GM12878 (cell line): Measurements from ENCODE around the gene SH2D3A. TPM values are rescaled to one million over a fixed set of nuclear protein-coding genes. Genes with fewer than 3 reads are reported as not detected.
A peak's percentile ranks its signal among the peaks of the same experiment; 100 is the strongest.

Experiments used
- ATAC-seq: fragments of 200-7000 bp; cut with Tn5 transposase; 3 replicates; pipeline ENCODE4 v1.9.1; 2020; ENCODE audit warnings: mild to moderate bottlenecking, moderate library complexity
- BruUV-seq: library from RNA; stranded (reverse); fragments of 400-500 nt; replicated peaks from 2 replicates; lab custom pipeline; 2021; lab: Mats Ljungman, UMichigan
- CTCF ChIA-PET: fragments of 300-600 bp; sonication (Branson Sonifier 250); formaldehyde crosslinking; extraction: SDS; loops from one replicate; lab custom pipeline; 2021; ENCODE audit warnings: inconsistent platforms; lab: Yijun Ruan, JAX
- POLR2A ChIA-PET: fragments of 350-600 bp; formaldehyde crosslinking; extraction: SDS; loops from one replicate; lab custom pipeline; 2021; ENCODE audit warnings: inconsistent platforms; lab: Charles Lee
- RAD21 ChIA-PET: fragments of 300-600 bp; sonication (Branson Sonifier 250); formaldehyde crosslinking; loops from one replicate; lab custom pipeline; 2023; ENCODE audit warnings: antibody characterized with exemption; ENCODE audit not compliant: unreplicated experiment; lab: Charles Lee
- SMC1A ChIA-PET: fragments of 300-600 bp; sonication (Branson Sonifier 250); formaldehyde crosslinking; loops from one replicate; lab custom pipeline; 2023; ENCODE audit not compliant: unreplicated experiment, uncharacterized antibody; lab: Charles Lee
- DNase-seq: peaks from one replicate; pipeline ENCODE4 v3.0.0-alpha.2; 2011; ENCODE audit warnings: low read depth, low spot score
- FAIRE-seq: peaks from 3 replicates; lab custom pipeline; 2011; peaks lifted over from hg19 to GRCh38; lab: Jason Lieb, UNC
- H2AFZ ChIP-seq: 2 replicates; pipeline ENCODE4 v1.6.0; 2011; ENCODE audit warnings: low read depth, low read length, control low read depth; ENCODE audit not compliant: control insufficient read depth
- H3K27ac ChIP-seq: 2 replicates; pipeline ENCODE4 v1.5.1; 2011; ENCODE audit warnings: control low read depth; ENCODE audit not compliant: control insufficient read depth, insufficient read depth
- H3K27me3 ChIP-seq, 2 experiments: replicated peaks in 1 of 2; 2 replicates each; pipeline versions ENCODE4 v1.6.0 to v1.6.1; 2011; ENCODE audit warnings: low read length in 1 of 2; ENCODE audit not compliant: control insufficient read depth in 2 of 2, insufficient read depth in 2 of 2
- H3K36me3 ChIP-seq, 2 experiments: 2 replicates each; pipeline ENCODE4 v1.5.1; 2011; ENCODE audit warnings: low read length in 1 of 2; ENCODE audit not compliant: control insufficient read depth in 2 of 2, insufficient read depth in 2 of 2
- H3K4me1 ChIP-seq: 2 replicates; pipeline ENCODE4 v1.6.1; 2011; ENCODE audit warnings: mild to moderate bottlenecking, low read length, moderate library complexity, mixed read lengths; ENCODE audit not compliant: control insufficient read depth, insufficient read depth
- H3K4me2 ChIP-seq: 2 replicates; pipeline ENCODE4 v1.6.0; 2011; ENCODE audit warnings: control low read depth; ENCODE audit not compliant: control insufficient read depth, insufficient read depth
- H3K4me3 ChIP-seq: fragments of 200-600 bp; sonication (generic); 2 replicates; pipeline ENCODE4 v1.5.1; 2016
- H3K79me2 ChIP-seq: 2 replicates; pipeline ENCODE4 v1.6.0; 2011; ENCODE audit warnings: low read length; ENCODE audit not compliant: control insufficient read depth, insufficient read depth
- H3K9ac ChIP-seq: 2 replicates; pipeline ENCODE4 v1.8.0; 2011; ENCODE audit warnings: low read length, control low read depth, mixed read lengths; ENCODE audit not compliant: control insufficient read depth, insufficient read depth
- H3K9me3 ChIP-seq: replicated peaks from 3 replicates; pipeline ENCODE4 v1.5.1; 2011; ENCODE audit warnings: mild to moderate bottlenecking, low read length; ENCODE audit not compliant: control insufficient read depth, insufficient read depth
- H4K20me1 ChIP-seq: 2 replicates; pipeline ENCODE4 v1.6.0; 2011; ENCODE audit not compliant: control insufficient read depth, insufficient read depth
- CEBPB ChIP-seq, 2 experiments: fragments of 150-350 bp in 1 of 2; IDR thresholded peaks; 2 replicates each; pipeline ENCODE4 v1.6.1; 2012 to 2014; ENCODE audit warnings: low read depth in 2 of 2, low read length in 2 of 2, borderline replicate concordance in 1 of 2, inconsistent platforms in 1 of 2
- MYC ChIP-seq: IDR thresholded peaks from 2 replicates; pipeline ENCODE4 v1.6.1; 2011; ENCODE audit warnings: mild to moderate bottlenecking, low read length, moderate library complexity, inconsistent platforms; ENCODE audit not compliant: insufficient read depth, insufficient replicate concordance, insufficient read length, severe bottlenecking
- NFYB ChIP-seq: IDR thresholded peaks from 2 replicates; pipeline ENCODE4 v1.6.1; 2011; ENCODE audit warnings: low read depth, mild to moderate bottlenecking, low read length, improper control_type of control experiment, moderate library complexity; ENCODE audit not compliant: insufficient read depth
- POLR2AphosphoS2 ChIP-seq: IDR thresholded peaks from 2 replicates; pipeline ENCODE4 v1.6.1; 2011; ENCODE audit warnings: low read depth, mild to moderate bottlenecking, low read length, improper control_type of control experiment, moderate library complexity
- STAT3 ChIP-seq: IDR thresholded peaks from 2 replicates; pipeline ENCODE4 v1.6.1; 2011; ENCODE audit warnings: low read depth, low read length, improper control_type of control experiment
- WGBS: methylation state at CpG from one replicate; pipeline ENCODE4 v1.1.6; 2016; ENCODE audit warnings: low lambda C conversion rate; ENCODE audit not compliant: insufficient replicate concordance, insufficient coverage; ENCODE audit errors: missing lambda C conversion rate; 5-methylcytosine and 5-hydroxymethylcytosine counted together
- in situ Hi-C: fragments of 300-500 bp; cut with MboI; formaldehyde crosslinking; loops from 9 replicates; pipeline ENCODE4 v1.14.3; 2018; ENCODE audit warnings: mixed read lengths
- intact Hi-C: fragments of 100-400 bp; cut with micrococcal nuclease; formaldehyde crosslinking; loops from one replicate; pipeline ENCODE4 v1.14.2; 2022; ENCODE audit not compliant: unreplicated experiment
- polyA plus RNA-seq, 11 experiments: library from polyadenylated mRNA; depleted of rRNA in 4 of 11; unstranded in 6 of 11; stranded (reverse) in 5 of 11; fragments of >200 nt; fragmentation: Nextera tagmentation in 4 of 11; fragmentation: Illumina TruSeq in 1 of 11; extraction: Ambion mirVana in 4 of 11; extraction: Trizol in 1 of 11; gene quantifications; 1 replicate in 1 of 11; 2 replicates in 10 of 11; pipeline versions ENCODE4 v1.2.1 to v1.2.3, GENCODE V29; 2011 to 2016; ENCODE audit warnings: inconsistent platforms in 2 of 11, missing spikeins in 2 of 11, low read depth in 1 of 11
- total RNA-seq, 4 experiments: library from RNA; depleted of rRNA in 3 of 4; stranded (reverse); fragments of >200 nt in 3 of 4; fragmentation: Illumina TruSeq in 1 of 4; extraction: Trizol in 1 of 4; gene quantifications; 2 replicates each; pipeline versions ENCODE4 v1.2.1 to v1.2.3, GENCODE V29; 2013 to 2021
- TF ChIP-seq, protein P1 (sequence below): fragments of 450-650 bp; IDR thresholded peaks from 2 replicates; pipeline ENCODE4 v1.6.1; 2016; ENCODE audit warnings: mild to moderate bottlenecking
- TF ChIP-seq, protein P2 (sequence below): fragments of 450-650 bp; IDR thresholded peaks from 2 replicates; pipeline ENCODE4 v1.6.1; 2017; ENCODE audit warnings: mild to moderate bottlenecking, moderate library complexity

The SH2D3A gene
- total and polyA plus RNA-seq, 10 of the 15 experiments (the other 5 are each of a cell fraction or from before 2014, with no cell fraction given) = 0.77 to 24.4 (median 9.5) TPM

DNA sequence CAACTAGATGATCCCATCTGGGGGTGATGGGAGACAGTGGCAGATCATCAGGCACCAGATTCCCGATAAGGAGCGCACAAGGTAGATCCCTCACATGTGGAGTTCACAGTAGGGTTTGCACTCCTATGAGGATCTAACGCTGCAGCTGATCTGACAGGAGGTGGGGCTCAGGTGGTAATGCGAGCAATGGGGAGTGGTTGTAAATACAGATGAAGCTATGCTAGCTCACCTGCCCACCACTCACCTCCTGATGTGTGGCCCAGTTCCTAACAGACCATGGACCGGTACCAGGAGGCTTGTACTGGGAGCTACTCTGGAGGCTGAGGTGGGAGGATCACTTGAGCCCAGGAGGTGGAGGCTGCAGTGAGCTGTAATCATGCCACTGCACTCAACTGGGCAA is 40.1 kb upstream of the SH2D3A start:
- POLR2A ChIA-PET = no interaction called here
- H3K4me3 ChIP-seq = no peak overlapping the region

DNA sequence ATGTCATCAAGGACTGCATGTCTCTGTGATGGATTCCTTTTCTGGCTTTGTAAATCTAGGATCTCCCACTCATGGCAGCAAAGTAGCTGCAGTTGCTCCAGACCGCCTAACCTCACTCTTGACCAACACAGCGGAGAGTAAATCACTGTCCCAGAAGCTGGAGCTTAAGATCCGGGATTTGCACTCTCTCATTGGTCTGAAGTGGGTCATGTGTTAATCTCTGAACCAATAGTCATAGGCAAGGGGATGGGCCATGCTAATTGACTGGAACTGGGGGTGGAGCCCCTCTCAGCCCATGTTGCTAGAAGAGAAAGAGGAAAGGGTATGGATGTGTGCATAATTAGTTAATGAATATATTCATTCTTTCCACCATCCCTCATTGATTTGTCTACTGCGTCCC is 39.3 kb upstream of the SH2D3A start:
- TF ChIP-seq, protein P1, sequence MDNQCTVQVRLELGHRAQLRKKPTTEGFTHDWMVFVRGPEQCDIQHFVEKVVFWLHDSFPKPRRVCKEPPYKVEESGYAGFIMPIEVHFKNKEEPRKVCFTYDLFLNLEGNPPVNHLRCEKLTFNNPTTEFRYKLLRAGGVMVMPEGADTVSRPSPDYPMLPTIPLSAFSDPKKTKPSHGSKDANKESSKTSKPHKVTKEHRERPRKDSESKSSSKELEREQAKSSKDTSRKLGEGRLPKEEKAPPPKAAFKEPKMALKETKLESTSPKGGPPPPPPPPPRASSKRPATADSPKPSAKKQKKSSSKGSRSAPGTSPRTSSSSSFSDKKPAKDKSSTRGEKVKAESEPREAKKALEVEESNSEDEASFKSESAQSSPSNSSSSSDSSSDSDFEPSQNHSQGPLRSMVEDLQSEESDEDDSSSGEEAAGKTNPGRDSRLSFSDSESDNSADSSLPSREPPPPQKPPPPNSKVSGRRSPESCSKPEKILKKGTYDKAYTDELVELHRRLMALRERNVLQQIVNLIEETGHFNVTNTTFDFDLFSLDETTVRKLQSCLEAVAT = no peak
- TF ChIP-seq, protein P2, sequence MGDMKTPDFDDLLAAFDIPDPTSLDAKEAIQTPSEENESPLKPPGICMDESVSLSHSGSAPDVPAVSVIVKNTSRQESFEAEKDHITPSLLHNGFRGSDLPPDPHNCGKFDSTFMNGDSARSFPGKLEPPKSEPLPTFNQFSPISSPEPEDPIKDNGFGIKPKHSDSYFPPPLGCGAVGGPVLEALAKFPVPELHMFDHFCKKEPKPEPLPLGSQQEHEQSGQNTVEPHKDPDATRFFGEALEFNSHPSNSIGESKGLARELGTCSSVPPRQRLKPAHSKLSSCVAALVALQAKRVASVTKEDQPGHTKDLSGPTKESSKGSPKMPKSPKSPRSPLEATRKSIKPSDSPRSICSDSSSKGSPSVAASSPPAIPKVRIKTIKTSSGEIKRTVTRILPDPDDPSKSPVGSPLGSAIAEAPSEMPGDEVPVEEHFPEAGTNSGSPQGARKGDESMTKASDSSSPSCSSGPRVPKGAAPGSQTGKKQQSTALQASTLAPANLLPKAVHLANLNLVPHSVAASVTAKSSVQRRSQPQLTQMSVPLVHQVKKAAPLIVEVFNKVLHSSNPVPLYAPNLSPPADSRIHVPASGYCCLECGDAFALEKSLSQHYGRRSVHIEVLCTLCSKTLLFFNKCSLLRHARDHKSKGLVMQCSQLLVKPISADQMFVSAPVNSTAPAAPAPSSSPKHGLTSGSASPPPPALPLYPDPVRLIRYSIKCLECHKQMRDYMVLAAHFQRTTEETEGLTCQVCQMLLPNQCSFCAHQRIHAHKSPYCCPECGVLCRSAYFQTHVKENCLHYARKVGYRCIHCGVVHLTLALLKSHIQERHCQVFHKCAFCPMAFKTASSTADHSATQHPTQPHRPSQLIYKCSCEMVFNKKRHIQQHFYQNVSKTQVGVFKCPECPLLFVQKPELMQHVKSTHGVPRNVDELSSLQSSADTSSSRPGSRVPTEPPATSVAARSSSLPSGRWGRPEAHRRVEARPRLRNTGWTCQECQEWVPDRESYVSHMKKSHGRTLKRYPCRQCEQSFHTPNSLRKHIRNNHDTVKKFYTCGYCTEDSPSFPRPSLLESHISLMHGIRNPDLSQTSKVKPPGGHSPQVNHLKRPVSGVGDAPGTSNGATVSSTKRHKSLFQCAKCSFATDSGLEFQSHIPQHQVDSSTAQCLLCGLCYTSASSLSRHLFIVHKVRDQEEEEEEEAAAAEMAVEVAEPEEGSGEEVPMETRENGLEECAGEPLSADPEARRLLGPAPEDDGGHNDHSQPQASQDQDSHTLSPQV = no peak
- TF ChIP-seq MYC (no peak), CEBPB (IDR thresholded peaks at IDR 0.05; ENCODE audit: borderline replicate concordance in 1 of 2, low read depth in 2 of 2, low read length in 2 of 2) (no peak), NFYB (0 out of 2 replicates have a peak, but pooled peaks have one; percentile 16)
- TF ChIP-seq, all 136 proteins: peak for 1
- SMC1A ChIA-PET = interaction anchor here (1.6 kb wide), 1 partner anchor 15 kb away, joined by 3 read pairs; no protein-coding TSS in a partner anchor
- in situ Hi-C loops = no loop called here

More for the DNA sequence above, 40.1 kb upstream of the SH2D3A start:
- Histone ChIP-seq H3K79me2 (peaks cover 50% of the 10 kb centered on the region), H3K9me3 (peaks cover 4% of the 10 kb centered on the region), H3K4me2 (no peak overlapping the region), H3K4me1 (peaks cover 13% of the 10 kb centered on the region), H4K20me1 (no peaks in the 10 kb centered on the region), H3K9ac (no peak overlapping the region), H3K27ac (no peak overlapping the region), H3K27me3 (no peaks in the 10 kb centered on the region), H2AFZ (no peak overlapping the region), H3K36me3 (peaks cover 5 to 6% of the 10 kb centered on the region in 2 experiments; a peak in 3 of 4 replicates)
- ChIA-PET RAD21 (no interaction called here), SMC1A (interaction anchor here (1.1 to 1.6 kb wide), 2 partner anchors 16 to 35 kb away, joined by 3 read pairs; no protein-coding TSS in a partner anchor), CTCF (interaction anchor here (1.1 kb wide), 1 partner anchor 56 kb away, joined by 4 read pairs; no protein-coding TSS in a partner anchor)
- in situ Hi-C loops = no loop called here
- no peak for TF ChIP-seq STAT3
- TF ChIP-seq POLR2AphosphoS2 = no peak
- no peak for ATAC-seq
- FAIRE-seq = no peak
- intact Hi-C loops = no loop called here
- no peak for DNase-seq
- no TSS peak for BruUV-seq
- 100% methylated on average over 5 of the region's 5 CpGs for WGBS

More for the DNA sequence above, 39.3 kb upstream of the SH2D3A start:
- 95% methylated on average over 4 of the region's 4 CpGs for WGBS
- Histone ChIP-seq H4K20me1 (no peaks in the 10 kb centered on the region), H3K9me3 (peaks cover 3% of the 10 kb centered on the region), H3K9ac (no peak overlapping the region), H3K27me3 (no peaks in the 10 kb centered on the region), H3K36me3 (peaks cover 2 to 6% of the 10 kb centered on the region in 2 experiments; a peak in 3 of 4 replicates), H3K4me3 (no peak overlapping the region), H2AFZ (no peak overlapping the region), H3K4me1 (peaks cover 13% of the 10 kb centered on the region), H3K79me2 (peaks cover 46% of the 10 kb centered on the region), H3K27ac (no peak overlapping the region), H3K4me2 (no peak overlapping the region)
- POLR2A ChIA-PET = interaction anchor here (0.6 kb wide), 1 partner anchor 832 kb away, joined by 3 read pairs; no protein-coding TSS in a partner anchor
- RAD21 ChIA-PET = no interaction called here
- no TSS peak for BruUV-seq
- CTCF ChIA-PET = interaction anchor here (1.1 to 1.2 kb wide), 3 partner anchors 35 to 145 kb away, joined by 3 to 4 read pairs (median 3); no protein-coding TSS in a partner anchor
- FAIRE-seq = no peak
- DNase-seq = no peak
- ATAC-seq = no peak
- intact Hi-C loops = no loop called here
